K562 (cell line): Measurements from ENCODE around the gene RFNG. TPM values are rescaled to one million over a fixed set of nuclear protein-coding genes. Genes with fewer than 3 reads are reported as not detected.
A peak's percentile ranks its signal among the peaks of the same experiment; 100 is the strongest.

Experiments
- CHD1 ChIP-seq: fragments of 200-600 bp; sonication (generic); IDR thresholded peaks from one replicate; pipeline ENCODE4 v1.6.1; 2012; ENCODE audit warnings: mild to moderate bottlenecking, moderate library complexity, low read length, inconsistent platforms
- DMBX1 ChIP-seq: fragments of 250-450 bp; sonication (Bioruptor Pico); IDR thresholded peaks from 2 replicates; pipeline ENCODE4 v1.8.0; 2022; ENCODE audit warnings: inconsistent platforms, mild to moderate bottlenecking, moderate library complexity, borderline replicate concordance
- E2F1 ChIP-seq: sonication (generic); formaldehyde crosslinking; IDR thresholded peaks from 2 replicates; pipeline ENCODE4 v1.8.1; 2023; ENCODE audit warnings: mild to moderate bottlenecking, missing genetic modification reagents, moderate library complexity
- FOS ChIP-seq: IDR thresholded peaks from 3 replicates; pipeline ENCODE4 v1.6.1; 2011; ENCODE audit not compliant: insufficient read length; ENCODE audit errors: extremely low read depth
- MCM3 ChIP-seq: fragments of 450-650 bp; IDR thresholded peaks from 2 replicates; pipeline ENCODE4 v1.6.1; 2016
- MIER1 ChIP-seq: fragments of 450-650 bp; IDR thresholded peaks from 2 replicates; pipeline ENCODE4 v1.6.1; 2016; ENCODE audit warnings: antibody characterized with exemption, mild to moderate bottlenecking, low read depth
- MNT ChIP-seq, 2 experiments: fragments of 450-650 bp; conservative IDR thresholded peaks; 2 replicates each; pipeline ENCODE4 v1.6.1; 2017; ENCODE audit warnings: mild to moderate bottlenecking in 2 of 2, moderate library complexity in 2 of 2
- RERE ChIP-seq: sonication (generic); formaldehyde crosslinking; IDR thresholded peaks from 2 replicates; pipeline ENCODE4 v1.8.0; 2023; ENCODE audit warnings: missing genetic modification reagents, mild to moderate bottlenecking, borderline replicate concordance
- SRSF1 ChIP-seq: fragments of 200-400 bp; formaldehyde crosslinking; IDR thresholded peaks from 2 replicates; pipeline ENCODE4 v1.6.1; 2017; ENCODE audit warnings: mild to moderate bottlenecking, low read depth, low read length, moderate library complexity
- TARDBP ChIP-seq: fragments of 450-650 bp; IDR thresholded peaks from 2 replicates; pipeline ENCODE4 v1.6.1; 2016
- USF2 ChIP-seq: sonication (generic); formaldehyde crosslinking; IDR thresholded peaks from 2 replicates; pipeline ENCODE4 v1.5.0; 2020; ENCODE audit warnings: missing genetic modification reagents
- WHSC1 ChIP-seq: IDR thresholded peaks from one replicate; pipeline ENCODE4 v1.6.1; 2012; ENCODE audit warnings: low read length, control low read depth, inconsistent platforms
- ZBTB34 ChIP-seq: fragments of 250-450 bp; sonication (Bioruptor Pico); IDR thresholded peaks from 2 replicates; pipeline ENCODE4 v1.8.0; 2021; ENCODE audit warnings: mild to moderate bottlenecking, moderate library complexity
- ZBTB43 ChIP-seq: sonication (generic); formaldehyde crosslinking; IDR thresholded peaks from 2 replicates; pipeline ENCODE4 v1.8.0; 2023; ENCODE audit warnings: mild to moderate bottlenecking, missing genetic modification reagents
- polyA plus RNA-seq, 8 experiments: library from polyadenylated mRNA; depleted of rRNA in 4 of 8; stranded (reverse) in 5 of 8; unstranded in 3 of 8; fragments of >200 nt; fragmentation: Nextera tagmentation in 2 of 8; fragmentation: Illumina TruSeq in 1 of 8; extraction: Ambion mirVana in 2 of 8; extraction: Trizol in 1 of 8; gene quantifications; 2 replicates each; pipeline versions ENCODE4 v1.2.1 to v1.2.3, GENCODE V29; 2011 to 2014; ENCODE audit warnings: inconsistent platforms in 1 of 8, missing spikeins in 1 of 8
- total RNA-seq, 7 experiments: library from RNA; depleted of rRNA in 6 of 7; stranded (reverse); fragments of >200 nt in 6 of 7; fragmentation: Illumina TruSeq in 2 of 7; extraction: Trizol in 2 of 7; gene quantifications; 2 replicates each; pipeline versions ENCODE4 v1.2.1 to v1.2.3, GENCODE V29; 2011 to 2021; ENCODE audit warnings: low replicate concordance in 1 of 7

The RFNG gene
- total and polyA plus RNA-seq, 9 of the 15 experiments (the other 6 are each of a cell fraction or from before 2014, with no cell fraction given): 0.32 to 32.8 (median 9.5) TPM

- TF ChIP-seq E2F1 (no peak; the same call in 1 of the 2 replicates), RERE (CRISPR knock-in tag) (peak; percentile 50), DMBX1 (CRISPR knock-in tag) (no peak), USF2 (CRISPR knock-in tag) (0 out of 2 replicates have a peak, but pooled peaks have one; percentile 14), ZBTB43 (CRISPR knock-in tag) (no peak), MNT (conservative IDR thresholded peaks at IDR 0.05) (peak; percentile 52 to 76), ZBTB34 (CRISPR knock-in tag) (no peak), MCM3 (no peak), CHD1 (peak; percentile 32), SRSF1 (no peak), MIER1 (no peak), FOS (no peak), WHSC1 (no peak), TARDBP (no peak)
Observed at GRCh38 chr17:82097184-82097918, 45.7 kb upstream of the RFNG start (continued).
